Gastroesophageal sphincter (tissue), 2 donors: ENCODE data around the gene DNAJB9.

Source experiments
- POLR2A ChIP-seq, 2 donors: fragments of 450-650 bp; IDR thresholded peaks; one replicate each; pipeline ENCODE4 v1.6.1; 2017; ENCODE audit warnings: antibody characterized with exemption in 2 of 2, mild to moderate bottlenecking in 2 of 2, moderate library complexity in 1 of 2
- POLR2AphosphoS5 ChIP-seq: sonication (generic); formaldehyde crosslinking; IDR thresholded peaks from one replicate; pipeline ENCODE4 v1.6.1; 2017; ENCODE audit warnings: antibody characterized with exemption

DNA sequence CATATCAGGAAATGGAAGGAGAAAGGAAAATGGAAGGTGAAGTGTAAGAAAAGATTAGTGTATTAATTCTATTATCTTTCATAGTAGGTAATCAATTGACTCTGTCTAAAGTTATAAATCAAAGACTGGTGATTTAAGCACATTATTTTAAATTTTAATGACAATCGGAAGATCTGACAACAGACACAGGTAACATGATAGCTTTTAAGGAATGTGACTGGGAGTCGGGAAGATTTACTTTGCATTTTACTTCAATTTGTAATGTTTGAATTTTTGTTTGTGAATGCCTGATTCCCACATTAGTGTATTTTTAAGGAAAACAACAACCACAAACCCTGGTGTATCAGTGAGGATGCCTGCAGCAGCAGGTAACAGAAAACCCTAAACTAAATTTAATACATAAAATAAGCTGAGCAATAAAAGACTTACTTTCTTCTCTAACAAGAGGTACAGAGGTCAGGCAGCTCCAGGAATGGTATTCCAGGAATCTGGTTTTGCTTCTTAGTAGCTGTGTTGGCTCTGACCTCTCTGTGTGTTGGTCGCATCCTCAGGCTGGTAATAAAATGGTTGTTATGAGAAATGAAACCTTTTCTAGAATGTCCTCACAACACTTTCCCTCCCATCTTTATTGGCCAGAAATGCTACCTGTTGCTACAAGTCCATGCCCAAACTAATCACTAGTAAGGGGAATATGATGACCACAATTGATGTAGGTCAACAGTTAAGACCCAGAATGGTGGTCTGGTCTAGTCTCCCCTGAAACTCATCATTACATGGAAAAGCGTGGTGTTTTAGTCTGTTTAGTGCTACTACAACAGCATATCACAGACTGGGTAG is 12.2 kb downstream of the DNAJB9 start:
- no peak for TF ChIP-seq POLR2AphosphoS5
- TF ChIP-seq POLR2A (IDR thresholded peaks at IDR 0.05), result no peak
